HG03521 (cell line): Measurements from ENCODE around the gene PTPN1.
"Not testable (repeated sequence)": the region's sequence is repeated elsewhere in the genome, so short reads cannot be mapped to it uniquely, and the experiment has no call there.

Source experiments
- ATAC-seq: cut with Tn5 transposase; IDR thresholded peaks from one replicate; pipeline ENCODE4 v1.9.1; 2021; ENCODE audit warnings: mild to moderate bottlenecking, moderate library complexity; ENCODE audit not compliant: unreplicated experiment

Gene PTPN1

GRCh38 chr20:50509923-50510705, at the start of gene PTPN1:
PTPN1 (plus strand) TSS chr20:50510383; CDS start chr20:50510528, 145 bp downstream.
- ATAC-seq, result peak; percentile 94

- ATAC-seq, result no peak
Observed at GRCh38 chr20:50460608-50461267, 49.4 kb upstream of the PTPN1 start.

DNA sequence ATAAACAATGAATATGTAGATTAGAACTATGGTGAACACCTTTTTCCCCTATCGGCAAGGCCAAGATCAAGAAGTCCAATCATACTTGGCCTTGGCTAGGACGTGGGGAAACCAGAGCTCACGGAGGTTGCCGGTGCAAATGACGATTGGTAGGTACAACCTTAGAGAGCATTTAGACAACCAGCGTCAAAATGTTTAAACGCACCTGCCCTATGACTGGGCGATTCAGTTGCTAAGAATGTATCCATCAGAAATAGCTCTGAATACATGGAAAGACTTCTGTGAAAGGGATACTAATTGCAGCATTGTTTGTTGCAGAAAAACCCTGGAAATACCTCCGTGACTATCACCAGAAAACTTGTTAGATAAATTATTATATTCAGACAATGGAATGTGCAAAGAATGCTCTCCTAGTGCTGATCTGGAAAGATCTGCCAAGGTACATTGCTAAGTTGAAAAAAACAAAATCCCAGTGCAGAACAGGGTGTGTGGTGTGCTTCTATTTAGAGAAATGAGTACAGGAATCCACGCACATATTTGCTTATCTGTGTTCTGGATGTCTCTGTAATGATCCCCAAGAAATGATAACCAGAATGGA, 48.0 kb upstream of the PTPN1 start:
- ATAC-seq, result no peak

DNA sequence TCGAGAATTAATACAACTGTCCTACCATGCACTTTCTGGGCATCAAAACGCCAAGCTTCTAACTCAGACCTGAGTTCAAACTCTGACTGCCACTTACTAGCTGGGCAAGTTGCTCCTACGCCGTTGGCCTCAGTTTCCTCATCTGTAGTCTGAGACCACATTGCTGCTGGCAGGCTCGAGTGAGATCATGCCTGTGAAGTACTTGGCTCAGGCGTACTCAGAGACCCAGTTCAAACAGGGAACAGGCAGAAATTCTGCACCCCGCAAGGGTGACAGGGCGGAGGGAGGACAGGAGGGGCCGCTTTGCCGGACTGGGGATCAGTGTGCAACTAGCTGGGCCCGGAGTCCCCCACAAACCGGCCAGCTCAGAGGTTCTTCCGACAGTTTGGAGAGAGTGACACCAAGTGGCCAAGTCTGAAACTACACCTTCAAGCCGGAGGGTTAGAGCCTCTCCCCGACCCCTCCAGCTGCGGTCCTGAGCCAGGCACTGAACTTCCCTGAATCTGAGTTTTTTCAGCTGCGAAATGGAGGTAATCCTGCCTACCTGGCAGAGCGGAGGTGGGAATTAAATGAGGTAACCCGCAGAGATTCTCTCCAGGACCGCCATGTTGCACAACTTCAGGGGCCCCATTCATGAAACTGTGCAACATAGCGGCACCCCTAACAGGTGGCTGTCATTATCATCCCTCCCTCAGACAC, 46.0 kb upstream of the PTPN1 start:
- no peak for ATAC-seq

GRCh38 chr20:50464725-50465650, 45.2 kb upstream of the PTPN1 start:
- no peak for ATAC-seq

DNA sequence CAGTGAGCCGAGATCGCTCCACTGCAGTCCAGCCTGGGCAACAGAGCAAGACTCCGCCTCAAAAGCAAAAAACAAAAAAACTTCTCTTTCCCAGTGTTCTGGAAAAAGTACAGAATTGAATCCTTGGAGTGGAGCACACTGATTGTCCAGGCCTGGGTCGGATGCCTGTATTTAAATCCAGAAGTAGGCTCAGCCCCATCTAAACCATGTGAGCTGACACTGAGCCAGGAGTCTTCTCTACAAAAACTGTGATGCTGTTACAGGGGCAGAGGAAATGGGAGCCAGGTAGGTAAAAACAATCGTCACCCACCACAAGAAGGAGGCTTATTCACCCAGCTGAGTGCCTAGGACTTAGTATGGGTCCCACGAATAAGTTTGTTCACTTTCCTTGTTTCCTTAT, 43.0 kb upstream of the PTPN1 start:
- no peak for ATAC-seq

- no peak for ATAC-seq
Observed at GRCh38 chr20:50467718-50468356, 42.3 kb upstream of the PTPN1 start.

DNA sequence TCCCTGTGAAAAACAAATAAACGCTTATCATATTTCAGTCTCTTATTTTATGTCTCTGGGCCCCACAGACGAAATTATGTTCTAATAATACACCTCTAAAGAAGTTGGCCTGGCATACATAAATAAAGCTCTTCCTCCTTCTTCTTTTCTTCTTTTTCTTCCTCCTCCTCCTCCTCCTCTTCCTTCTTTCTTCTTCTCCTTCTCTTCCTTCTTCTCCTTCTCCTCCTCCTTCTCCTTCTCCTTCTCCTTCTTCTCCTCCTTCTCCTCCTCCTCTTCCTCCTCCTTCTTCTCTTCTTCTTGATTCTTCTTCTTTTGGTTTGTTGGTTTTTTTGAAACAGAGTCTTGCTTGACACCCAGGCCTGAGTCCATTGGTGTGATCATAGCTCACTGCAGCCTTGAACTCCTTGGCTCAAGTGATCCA, 41.8 kb upstream of the PTPN1 start:
- ATAC-seq, result no peak

GRCh38 chr20:50469176-50469723, 40.9 kb upstream of the PTPN1 start:
- ATAC-seq, result no peak

DNA sequence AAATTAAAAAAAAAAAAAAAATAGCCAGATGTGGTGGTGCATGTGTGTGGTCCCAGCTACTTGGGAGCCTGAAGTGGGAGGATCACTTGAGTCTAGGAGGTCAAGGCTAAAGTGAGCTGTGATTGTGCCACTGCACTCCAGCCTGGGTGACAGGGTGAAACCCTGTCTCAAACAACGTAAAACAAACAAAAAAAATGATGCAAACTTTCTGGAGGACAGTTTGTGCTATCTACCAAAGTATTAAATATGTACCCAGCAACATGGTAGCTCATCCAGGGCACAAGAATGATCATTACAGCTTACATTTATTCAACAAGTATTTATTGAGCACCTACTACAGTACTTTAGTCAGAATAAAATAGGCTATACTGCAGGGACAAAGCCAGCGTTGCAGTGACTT, 40.4 kb upstream of the PTPN1 start:
- no peak for ATAC-seq

DNA sequence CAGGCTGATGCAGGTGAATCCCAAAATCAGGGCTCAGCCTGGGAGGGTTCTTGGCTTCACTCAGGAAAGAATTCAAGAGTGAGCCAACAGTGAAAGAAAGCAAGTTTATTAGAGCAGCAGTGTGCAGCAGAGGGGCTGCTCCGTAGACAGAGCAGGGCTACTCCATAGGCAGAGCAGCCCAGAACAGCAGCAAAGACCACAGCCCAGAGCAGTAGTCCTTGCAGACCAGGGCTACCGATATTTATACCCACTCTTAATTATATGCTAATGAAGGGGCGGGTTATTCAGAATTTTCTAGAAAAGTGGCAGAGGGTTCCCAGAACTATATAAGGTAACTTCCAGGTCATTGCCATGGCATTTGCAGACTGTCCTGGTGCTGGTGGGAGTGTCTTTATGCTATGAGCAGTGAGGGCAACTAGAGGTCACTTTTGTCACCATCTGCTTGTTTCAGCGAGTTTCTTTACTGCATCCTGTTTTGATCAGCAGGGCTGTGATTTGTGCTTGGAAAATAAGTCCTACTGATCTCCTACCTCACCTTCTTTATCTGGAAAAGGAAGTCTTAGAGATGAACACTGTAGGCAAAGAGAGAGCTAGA, 39.8 kb upstream of the PTPN1 start:
- no peak for ATAC-seq

DNA sequence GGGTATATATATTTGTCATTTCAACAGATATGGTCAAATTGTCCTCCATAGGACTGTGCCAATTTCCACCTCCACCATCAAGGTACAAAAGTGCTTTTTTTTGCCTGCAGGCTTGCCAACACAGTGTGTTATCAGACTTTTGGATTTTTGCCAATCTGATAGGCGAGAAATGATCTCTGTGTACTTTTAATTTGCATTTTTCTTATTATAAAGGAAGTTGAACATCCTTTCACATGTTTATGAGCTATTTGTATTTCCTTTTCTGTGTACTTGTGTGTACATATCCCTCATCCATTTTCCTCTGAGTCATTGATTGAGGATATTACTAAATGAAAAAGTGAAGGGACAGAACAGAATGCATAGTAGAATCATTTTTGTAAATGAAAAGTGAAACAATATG, 39.0 kb upstream of the PTPN1 start:
- ATAC-seq, result no peak

DNA sequence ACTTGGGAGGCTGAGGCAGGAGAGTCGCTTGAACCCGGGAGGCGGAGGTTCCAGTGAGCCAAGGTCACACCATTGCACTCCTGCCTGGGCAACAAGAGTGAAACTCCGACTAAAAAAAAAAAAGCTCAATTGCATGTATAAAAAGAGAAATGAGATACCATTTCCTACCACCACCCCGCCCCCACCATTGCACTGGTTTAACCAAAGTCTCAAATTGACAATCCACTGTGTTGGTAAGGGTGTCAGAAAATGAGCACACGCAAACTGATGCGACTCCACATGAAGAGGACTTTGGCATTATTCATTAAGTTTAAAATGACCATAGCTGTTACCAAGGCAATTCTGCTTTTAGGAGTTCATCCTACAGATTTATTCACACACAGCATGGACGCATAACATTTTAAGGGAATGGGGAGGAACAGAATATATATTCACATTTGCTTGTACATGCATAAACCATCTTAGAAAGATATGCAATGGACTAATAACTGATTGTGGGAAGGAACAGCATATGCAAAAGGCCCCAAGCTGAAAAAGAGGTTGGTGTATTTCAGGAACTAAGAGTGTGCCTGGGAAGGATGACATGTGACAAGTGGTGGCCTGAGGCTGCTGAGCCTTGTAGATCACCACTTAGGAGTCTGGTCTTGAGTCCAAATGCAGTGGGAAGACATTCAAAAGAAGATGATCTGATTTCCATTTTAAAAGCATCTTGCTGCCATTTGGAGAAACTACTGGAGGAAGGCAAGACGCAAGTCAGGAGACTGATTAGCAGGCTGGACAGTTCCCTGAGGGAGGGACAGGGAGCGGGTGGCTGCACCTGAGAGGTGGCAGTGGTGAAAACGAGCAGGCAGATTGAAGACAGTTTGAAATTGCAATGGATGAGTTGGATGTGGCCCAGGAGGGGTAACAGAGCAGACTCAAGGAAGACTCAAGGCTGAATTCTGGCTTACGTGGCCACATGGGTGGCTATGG, 37.2 kb upstream of the PTPN1 start:
- ATAC-seq, result no peak

DNA sequence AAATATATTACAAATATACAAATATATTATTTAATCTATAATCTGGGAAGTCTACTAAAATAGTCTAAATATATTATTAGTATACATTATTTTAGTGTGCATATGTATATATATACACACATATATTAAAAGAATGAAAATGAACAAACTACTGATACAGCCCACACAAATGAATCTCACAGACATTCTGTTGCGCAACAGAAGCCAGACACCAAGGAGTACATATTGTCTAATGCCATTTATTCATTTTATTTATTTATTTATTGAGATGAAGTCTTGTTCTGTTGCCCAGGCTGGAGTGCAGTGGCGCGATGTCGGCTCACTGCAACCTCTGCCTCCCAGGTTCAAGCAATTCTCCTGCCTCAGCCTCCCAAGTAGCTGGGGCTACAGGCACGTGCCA, 35.8 kb upstream of the PTPN1 start:
- not testable (repeated sequence) for ATAC-seq

- no peak for ATAC-seq
Observed at GRCh38 chr20:50475681-50476292, 34.4 kb upstream of the PTPN1 start.

- no peak for ATAC-seq
Observed at GRCh38 chr20:50477239-50477872, 32.8 kb upstream of the PTPN1 start.
